Endothelial cell of umbilical vein (primary cell): ENCODE measurements around the gene ATP8A1. TPM values are rescaled to one million over a fixed set of nuclear protein-coding genes. Genes with fewer than 3 reads are reported as not detected.

ENCODE experiments used
- BruUV-seq: library from RNA; stranded (reverse); fragments of 400-500 nt; replicated peaks from 2 replicates; lab custom pipeline; 2021; lab: Mats Ljungman, UMichigan
- CTCF ChIA-PET: fragments of 300-600, 350-600 bp; sonication (Branson Sonifier 250); formaldehyde crosslinking; loops from one replicate; lab custom pipeline; 2021; ENCODE audit warnings: antibody characterized with exemption, inconsistent platforms; lab: Charles Lee
- POLR2A ChIA-PET: fragments of 300-600, 350-600 bp; sonication (Branson Sonifier 250); formaldehyde crosslinking; loops from one replicate; lab custom pipeline; 2021; ENCODE audit warnings: antibody characterized with exemption, inconsistent platforms; lab: Charles Lee
- DNase-seq: peaks from one replicate; pipeline ENCODE4 v3.0.0-alpha.2; 2011; ENCODE audit warnings: low read depth, low spot score
- FAIRE-seq: peaks from 2 replicates; lab custom pipeline; 2011; peaks lifted over from hg19 to GRCh38; lab: Jason Lieb, UNC
- H2AFZ ChIP-seq: 2 replicates; pipeline ENCODE4 v1.6.0; 2012; ENCODE audit warnings: low read depth, low read length, control low read depth, inconsistent platforms
- H3K27ac ChIP-seq: 2 replicates; pipeline ENCODE4 v1.5.1; 2011; ENCODE audit warnings: low read depth, mild to moderate bottlenecking, control low read depth, low read length, moderate library complexity; ENCODE audit not compliant: insufficient read depth
- H3K27me3 ChIP-seq, 2 experiments: 2 replicates each; pipeline versions ENCODE4 v1.6.0 to v1.6.1; 2011; ENCODE audit warnings: low read length in 2 of 2, mixed read lengths in 1 of 2; ENCODE audit not compliant: control insufficient read depth in 2 of 2, insufficient read depth in 2 of 2
- H3K36me3 ChIP-seq, 2 experiments: 2 replicates in 1 of 2; 3 replicates in 1 of 2; pipeline ENCODE4 v1.5.1; 2011; ENCODE audit warnings: low read length in 2 of 2, mild to moderate bottlenecking in 1 of 2, moderate library complexity in 1 of 2; ENCODE audit not compliant: control insufficient read depth in 2 of 2, insufficient read depth in 2 of 2; ENCODE audit errors: extremely low read depth in 1 of 2
- H3K4me1 ChIP-seq: 3 replicates; pipeline ENCODE4 v1.5.1; 2011; ENCODE audit warnings: mild to moderate bottlenecking, low read length; ENCODE audit not compliant: control insufficient read depth, insufficient read depth; ENCODE audit errors: extremely low read depth
- H3K4me2 ChIP-seq: 2 replicates; pipeline ENCODE4 v1.6.1; 2011; ENCODE audit warnings: low read length, control low read depth, mixed read lengths; ENCODE audit not compliant: insufficient read depth
- H3K4me3 ChIP-seq, 3 experiments: fragments of 200-600 bp in 1 of 3; sonication (generic), shearing (Covaris generic) in 1 of 3; replicated peaks in 1 of 3; 2 replicates each; pipeline ENCODE4 v1.5.1; 2011 to 2016; ENCODE audit warnings: control low read depth in 3 of 3, low read length in 3 of 3, mild to moderate bottlenecking in 2 of 3, inconsistent platforms in 1 of 3, low read depth in 1 of 3, moderate library complexity in 1 of 3; ENCODE audit not compliant: insufficient read depth in 1 of 3
- H3K79me2 ChIP-seq: 2 replicates; pipeline ENCODE4 v1.6.0; 2012; ENCODE audit warnings: low read length, inconsistent platforms; ENCODE audit not compliant: control insufficient read depth, insufficient read depth
- H3K9ac ChIP-seq: replicated peaks from 2 replicates; pipeline ENCODE3; 2011; ENCODE audit warnings: low read length, control low read depth; ENCODE audit not compliant: insufficient read depth; ENCODE audit errors: extremely low read depth
- H3K9me1 ChIP-seq: replicated peaks from 3 replicates; pipeline ENCODE4 v1.6.0; 2011; ENCODE audit warnings: mild to moderate bottlenecking, low read length; ENCODE audit not compliant: control insufficient read depth, insufficient read depth; ENCODE audit errors: extremely low read depth
- H3K9me3 ChIP-seq: replicated peaks from 2 replicates; pipeline ENCODE4 v1.5.1; 2012; ENCODE audit warnings: low read length, inconsistent platforms; ENCODE audit not compliant: control insufficient read depth, insufficient read depth
- H4K20me1 ChIP-seq: replicated peaks from 2 replicates; pipeline ENCODE3; 2011; ENCODE audit warnings: mild to moderate bottlenecking, low read length; ENCODE audit not compliant: control insufficient read depth, insufficient read depth; ENCODE audit errors: extremely low read depth
- EZH2 ChIP-seq: IDR thresholded peaks from 2 replicates; pipeline ENCODE4 v1.6.1; 2012; ENCODE audit warnings: borderline replicate concordance, low read depth, mild to moderate bottlenecking, moderate library complexity, low read length, inconsistent platforms; ENCODE audit not compliant: severe bottlenecking
- FOS ChIP-seq: IDR thresholded peaks from 2 replicates; pipeline ENCODE4 v1.6.1; 2011; ENCODE audit warnings: mild to moderate bottlenecking, low read length, moderate library complexity, borderline replicate concordance; ENCODE audit not compliant: insufficient read depth
- GATA2 ChIP-seq: IDR thresholded peaks from 2 replicates; pipeline ENCODE4 v1.7.0; 2011; ENCODE audit warnings: low read depth, mild to moderate bottlenecking, moderate library complexity, mixed read lengths, low read length; ENCODE audit not compliant: insufficient read length, insufficient read depth
- JUN ChIP-seq: IDR thresholded peaks from 2 replicates; pipeline ENCODE4 v1.6.1; 2011; ENCODE audit warnings: borderline replicate concordance, low read depth; ENCODE audit not compliant: insufficient read length, insufficient read depth
- MYC ChIP-seq: IDR thresholded peaks from one replicate; pipeline ENCODE4 v1.6.1; 2011; ENCODE audit warnings: mild to moderate bottlenecking, low read depth, low read length
- POLR2A ChIP-seq: IDR thresholded peaks from 2 replicates; pipeline ENCODE4 v1.6.1; 2012; ENCODE audit warnings: low read depth, mild to moderate bottlenecking, control low read depth, low read length
- POLR2AphosphoS5 ChIP-seq: IDR thresholded peaks from 2 replicates; pipeline ENCODE4 v1.6.1; 2012; ENCODE audit warnings: low read depth, mild to moderate bottlenecking, control low read depth, low read length, moderate library complexity; ENCODE audit not compliant: insufficient read depth
- dilution Hi-C: fragments of 300-500 bp; cut with MboI; formaldehyde crosslinking; loops from one replicate; pipeline ENCODE4 v1.15.0; 2019; ENCODE audit warnings: low sequenced_read_pairs; ENCODE audit not compliant: extremely low pct_ligation_motif_present
- intact Hi-C: fragments of 100-400 bp; cut with micrococcal nuclease; formaldehyde crosslinking; loops from one replicate; pipeline ENCODE4 v1.10.0; 2022
- polyA plus RNA-seq, 4 experiments: library from polyadenylated mRNA; depleted of rRNA in 3 of 4; stranded (reverse) in 3 of 4; unstranded in 1 of 4; fragments of >200 nt; gene quantifications; 2 replicates each; pipeline versions ENCODE4 v1.2.1 to v1.2.3, GENCODE V29; 2011 to 2012; ENCODE audit warnings: missing spikeins in 1 of 4
- total RNA-seq: library from RNA; stranded (reverse); gene quantifications from 2 replicates; pipeline ENCODE4 v1.2.3, GENCODE V29; 2021
- TF ChIP-seq, protein P1 (sequence below): IDR thresholded peaks from 2 replicates; pipeline ENCODE4 v1.6.1; 2011; ENCODE audit not compliant: insufficient read depth, insufficient read length
- TF ChIP-seq, protein P2 (sequence below), 2 donors: IDR thresholded peaks; 1 replicate in 1 of 2; 2 replicates in 1 of 2; pipeline ENCODE4 v1.5.1; 2011; ENCODE audit warnings: low read length in 2 of 2, mild to moderate bottlenecking in 2 of 2, moderate library complexity in 2 of 2, control low read depth in 1 of 2, inconsistent platforms in 1 of 2, low read depth in 1 of 2; ENCODE audit not compliant: insufficient read depth in 1 of 2; ENCODE audit errors: extremely low read depth in 1 of 2

The ATP8A1 gene
- total and polyA plus RNA-seq, 2 donors (not counting 3 experiments of a cell fraction or from before 2014, with no cell fraction given): 0.97 to 11.5 TPM

DNA sequence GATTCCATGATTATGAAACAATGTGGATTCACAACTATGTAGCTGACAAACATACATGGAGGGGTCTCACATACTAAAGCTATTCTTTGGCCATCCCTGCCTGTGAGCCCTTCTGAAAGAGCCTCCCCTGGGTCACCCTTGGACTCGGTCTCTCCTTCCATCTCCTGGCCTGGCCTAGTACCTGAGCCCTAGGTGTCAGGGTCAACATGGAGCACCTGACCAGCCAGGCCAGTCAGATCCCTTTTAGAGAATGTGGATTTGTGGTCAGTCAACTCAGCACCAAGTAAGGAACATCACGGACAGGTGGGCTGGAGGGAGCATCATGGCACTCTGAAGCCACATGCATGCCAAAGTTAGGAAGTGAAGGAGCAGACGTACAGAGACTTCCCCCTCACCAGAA is 16.3 kb downstream of the ATP8A1 start:
- Histone ChIP-seq H3K4me2 (no peak overlapping the region), H4K20me1 (no peaks in the 10 kb centered on the region), H3K27ac (no peak overlapping the region), H3K4me3 (no peak overlapping the region), H3K9me3 (no peaks in the 10 kb centered on the region), H3K9me1 (no peaks in the 10 kb centered on the region), H3K4me1 (no peaks in the 10 kb centered on the region), H2AFZ (no peak overlapping the region), H3K9ac (no peak overlapping the region), H3K79me2 (no peaks in the 10 kb centered on the region), H3K27me3 (peaks cover 2 to 10% of the 10 kb centered on the region in 2 experiments), H3K36me3 (no peaks in the 10 kb centered on the region)
- dilution Hi-C loops (no loop called here), intact Hi-C loops (no loop called here)
- ChIA-PET POLR2A (no interaction called here), CTCF (no interaction called here)
- no peak for TF ChIP-seq POLR2A
- no peak for TF ChIP-seq POLR2AphosphoS5
- TF ChIP-seq FOS: no peak
- TF ChIP-seq, protein P1, sequence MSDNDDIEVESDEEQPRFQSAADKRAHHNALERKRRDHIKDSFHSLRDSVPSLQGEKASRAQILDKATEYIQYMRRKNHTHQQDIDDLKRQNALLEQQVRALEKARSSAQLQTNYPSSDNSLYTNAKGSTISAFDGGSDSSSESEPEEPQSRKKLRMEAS: no peak
- TF ChIP-seq GATA2: no peak
- DNase-seq (no peak), FAIRE-seq (no peak)
- no TSS peak for BruUV-seq

DNA sequence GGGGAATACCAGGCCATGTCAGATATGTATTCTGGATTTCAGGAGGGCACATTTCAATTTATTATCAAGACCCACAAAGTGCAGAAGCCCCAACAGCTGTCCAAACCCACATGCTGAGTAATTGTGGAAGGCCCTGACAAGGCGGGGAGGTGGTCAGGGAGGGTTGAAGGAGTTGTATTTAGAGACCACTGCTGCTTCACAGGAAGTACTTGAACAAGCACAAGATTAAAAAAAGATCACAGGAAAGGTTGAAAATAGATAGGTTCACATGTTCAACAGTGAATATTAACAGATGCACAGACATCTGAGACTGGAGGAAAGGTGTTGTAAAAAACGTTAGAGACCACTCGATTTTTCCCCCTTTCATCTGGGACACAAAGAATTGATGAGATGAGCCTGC is 17.9 kb downstream of the ATP8A1 start:
- POLR2A ChIA-PET: no interaction called here
- Histone ChIP-seq H3K4me3 (no peak overlapping the region), H3K9ac (no peak overlapping the region), H3K4me1 (no peaks in the 10 kb centered on the region), H2AFZ (no peak overlapping the region), H3K27me3 (peaks cover 2 to 10% of the 10 kb centered on the region in 2 experiments), H4K20me1 (no peaks in the 10 kb centered on the region), H3K9me3 (no peaks in the 10 kb centered on the region), H3K36me3 (no peaks in the 10 kb centered on the region), H3K9me1 (no peaks in the 10 kb centered on the region), H3K27ac (no peak overlapping the region), H3K79me2 (no peaks in the 10 kb centered on the region), H3K4me2 (no peak overlapping the region)
- dilution Hi-C loops: no loop called here
- no TSS peak for BruUV-seq
- DNase-seq (no peak), FAIRE-seq (no peak)
- intact Hi-C loops: no loop called here
- CTCF ChIA-PET: no interaction called here
- no peak for TF ChIP-seq POLR2A
- TF ChIP-seq, protein P2, sequence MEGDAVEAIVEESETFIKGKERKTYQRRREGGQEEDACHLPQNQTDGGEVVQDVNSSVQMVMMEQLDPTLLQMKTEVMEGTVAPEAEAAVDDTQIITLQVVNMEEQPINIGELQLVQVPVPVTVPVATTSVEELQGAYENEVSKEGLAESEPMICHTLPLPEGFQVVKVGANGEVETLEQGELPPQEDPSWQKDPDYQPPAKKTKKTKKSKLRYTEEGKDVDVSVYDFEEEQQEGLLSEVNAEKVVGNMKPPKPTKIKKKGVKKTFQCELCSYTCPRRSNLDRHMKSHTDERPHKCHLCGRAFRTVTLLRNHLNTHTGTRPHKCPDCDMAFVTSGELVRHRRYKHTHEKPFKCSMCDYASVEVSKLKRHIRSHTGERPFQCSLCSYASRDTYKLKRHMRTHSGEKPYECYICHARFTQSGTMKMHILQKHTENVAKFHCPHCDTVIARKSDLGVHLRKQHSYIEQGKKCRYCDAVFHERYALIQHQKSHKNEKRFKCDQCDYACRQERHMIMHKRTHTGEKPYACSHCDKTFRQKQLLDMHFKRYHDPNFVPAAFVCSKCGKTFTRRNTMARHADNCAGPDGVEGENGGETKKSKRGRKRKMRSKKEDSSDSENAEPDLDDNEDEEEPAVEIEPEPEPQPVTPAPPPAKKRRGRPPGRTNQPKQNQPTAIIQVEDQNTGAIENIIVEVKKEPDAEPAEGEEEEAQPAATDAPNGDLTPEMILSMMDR (IDR thresholded peaks at IDR 0.05; ENCODE audit: extremely low read depth in 1 of 2, insufficient read depth in 1 of 2, low read depth in 1 of 2, low read length in 2 of 2): no peak
- no peak for TF ChIP-seq GATA2
- TF ChIP-seq MYC: no peak
- TF ChIP-seq POLR2AphosphoS5: no peak
- no peak for TF ChIP-seq EZH2
- TF ChIP-seq JUN: no peak
- no peak for TF ChIP-seq FOS
- TF ChIP-seq, protein P1: no peak
